Gastrocnemius medialis (tissue), 4 donors: ENCODE results near the gene PPIB. TPM values are rescaled to one million over a fixed set of nuclear protein-coding genes. Genes with fewer than 3 reads are reported as not detected.

Experiments used
- ATAC-seq, 2 donors: fragments of 150-250 bp; one replicate each; pipeline ENCODE4 v1.9.1; 2016
- DNase-seq, 2 donors: peaks; one replicate each; pipeline ENCODE4 v3.0.0-alpha.2; 2019
- H3K27ac ChIP-seq, 4 donors: fragments of 200-600 bp; sonication (generic); 1 replicate in 1 of 4; 2 replicates in 3 of 4; pipeline ENCODE4 v1.5.1; 2016 to 2018; ENCODE audit warnings: mild to moderate bottlenecking in 2 of 4, moderate library complexity in 1 of 4
- H3K27me3 ChIP-seq, 3 donors: fragments of 200-600 bp; sonication (generic) in 2 of 3; 1 replicate in 1 of 3; 2 replicates in 2 of 3; pipeline versions ENCODE4 v1.5.1 to v1.6.0; 2016 to 2019; ENCODE audit warnings: mild to moderate bottlenecking in 1 of 3, moderate library complexity in 1 of 3
- H3K36me3 ChIP-seq, 2 donors: fragments of 200-600 bp; sonication (generic) in 1 of 2; one replicate each; pipeline ENCODE4 v1.5.1; 2017 to 2018
- H3K4me1 ChIP-seq, 2 donors: fragments of 200-600 bp; sonication (generic) in 1 of 2; one replicate each; pipeline ENCODE4 v1.5.1; 2016 to 2017; ENCODE audit warnings: mild to moderate bottlenecking in 2 of 2
- H3K4me3 ChIP-seq, 4 donors: fragments of 200-600 bp; sonication (generic) in 3 of 4; 1 replicate in 1 of 4; 2 replicates in 3 of 4; pipeline ENCODE4 v1.5.1; 2016 to 2019; ENCODE audit warnings: mild to moderate bottlenecking in 2 of 4
- H3K9me3 ChIP-seq, 3 donors: fragments of 200-600 bp; sonication (generic) in 2 of 3; 1 replicate in 1 of 3; 2 replicates in 2 of 3; pipeline ENCODE4 v1.5.1; 2016 to 2019
- CTCF ChIP-seq, 5 experiments: fragments of 450-650 bp in 3 of 5; fragments of 200-600 bp in 2 of 5; sonication (generic) in 2 of 5; IDR thresholded peaks in 4 of 5; conservative IDR thresholded peaks in 1 of 5; 1 replicate in 4 of 5; 2 replicates in 1 of 5; pipeline ENCODE4 v1.5.1; 2016 to 2019; ENCODE audit warnings: antibody characterized with exemption in 5 of 5, mild to moderate bottlenecking in 3 of 5, moderate library complexity in 3 of 5
- POLR2A ChIP-seq, 2 donors: fragments of 450-650 bp; IDR thresholded peaks; one replicate each; pipeline ENCODE4 v1.6.1; 2017; ENCODE audit warnings: antibody characterized with exemption in 2 of 2, mild to moderate bottlenecking in 2 of 2, moderate library complexity in 2 of 2
- in situ Hi-C, 4 donors: fragments of 200-750 bp; cut with MboI; loops; one replicate each; pipeline versions ENCODE4 v1.15.0 to v1.8.0; 2017; ENCODE audit warnings: low sequenced_read_pairs in 4 of 4
- intact Hi-C: fragments of 100-400 bp; cut with DNase I; formaldehyde crosslinking; loops from one replicate; pipeline ENCODE4 v1.15.1; 2023; ENCODE audit warnings: low total_unique reads
- total RNA-seq, 4 donors: library from RNA; depleted of rRNA; stranded (reverse); fragments of >200 nt; gene quantifications; one replicate each; pipeline versions ENCODE4 v1.1.0 to v1.2.3, GENCODE V29; 2016

PPIB gene
- total RNA-seq, 4 donors from 2014 or later: 26.8 to 78.5 (median 40.2) TPM

DNA sequence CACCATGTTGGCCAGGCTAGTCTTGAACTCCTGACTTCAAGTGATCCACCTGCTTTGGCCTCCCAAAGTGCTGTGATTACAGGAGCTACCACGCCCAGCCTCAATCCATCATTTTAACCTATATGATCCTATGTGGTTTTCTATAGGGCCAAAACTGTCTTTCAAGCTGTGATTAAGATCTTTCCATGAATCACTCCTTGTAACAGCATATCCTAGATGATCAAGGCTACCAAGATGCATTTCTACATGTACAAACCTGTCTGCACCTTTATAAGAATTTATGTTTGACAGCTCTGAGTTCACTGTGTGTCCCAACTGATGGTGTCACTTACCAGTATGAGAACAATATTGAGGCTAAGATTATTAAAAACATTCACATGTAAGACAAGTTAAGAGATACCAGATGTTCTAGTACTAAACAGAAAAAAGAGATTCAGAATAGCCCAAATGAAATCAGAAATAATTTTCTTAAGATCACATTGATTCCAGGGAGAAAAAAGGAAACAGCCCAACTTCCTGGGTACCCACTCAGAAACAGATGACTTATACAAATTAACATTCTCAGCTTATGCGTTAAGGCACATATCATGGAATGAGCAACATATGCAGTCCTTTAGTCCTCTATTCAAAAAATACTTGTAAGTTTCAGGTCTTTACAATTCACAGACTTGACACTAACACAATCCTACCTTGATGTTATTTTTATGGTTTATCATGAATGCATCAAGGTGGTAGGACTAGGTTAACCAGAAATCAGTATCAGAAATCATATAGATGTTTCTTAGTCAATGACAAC is 24.8 kb upstream of the PPIB start:
- in situ Hi-C loops: no loop called here
- no peaks in the 10 kb centered on the region for H3K4me1 ChIP-seq

DNA sequence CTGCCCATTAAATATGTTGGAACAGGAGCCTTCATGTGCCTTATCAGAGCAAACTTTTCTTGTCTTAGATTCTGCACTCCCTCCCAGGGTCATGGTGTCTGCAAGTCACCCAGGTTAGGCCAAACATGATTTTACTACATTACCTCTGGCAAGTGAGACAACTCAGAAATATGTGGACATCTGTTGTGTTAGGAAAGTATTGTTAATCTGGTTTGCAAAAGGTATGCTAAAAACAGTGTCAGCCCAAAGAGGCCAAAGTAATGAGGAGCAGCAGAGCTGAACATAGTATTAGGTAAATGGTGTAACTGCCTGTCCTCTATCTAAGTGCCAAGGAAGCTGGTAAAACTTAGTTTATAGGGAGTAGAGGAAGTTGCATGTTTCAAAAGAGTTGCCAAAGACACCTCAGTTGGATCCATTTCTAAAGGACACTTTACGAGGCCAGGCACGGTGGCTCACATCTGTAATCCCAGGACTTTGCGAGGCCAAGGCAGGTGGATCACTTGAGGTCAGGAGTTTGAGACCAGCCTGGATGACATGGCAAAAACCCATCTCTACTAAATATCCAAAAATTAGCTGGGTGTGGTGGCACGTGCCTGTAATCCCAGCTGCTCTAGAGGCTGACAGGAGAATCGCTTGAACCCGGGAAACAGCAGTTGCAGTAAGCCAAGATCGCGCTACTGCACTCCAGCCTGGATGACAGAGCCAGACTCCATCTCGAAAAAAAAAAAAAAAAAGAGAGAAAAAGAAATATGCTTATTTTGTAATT is 22.5 kb upstream of the PPIB start:
- Histone ChIP-seq H3K27ac (no peak overlapping the region), H3K4me3 (no peak overlapping the region), H3K36me3 (peaks cover 0 to 4% of the 10 kb centered on the region in 2 donors), H3K27me3 (no peaks in the 10 kb centered on the region), H3K4me1 (no peaks in the 10 kb centered on the region), H3K9me3 (no peaks in the 10 kb centered on the region)
- intact Hi-C loops (no loop called here), in situ Hi-C loops (no loop called here)
- DNase-seq (no peak), ATAC-seq (no peak)
- TF ChIP-seq POLR2A (IDR thresholded peaks at IDR 0.05): no peak
- TF ChIP-seq CTCF (IDR thresholded peaks at IDR 0.05 in 4 of 5, conservative IDR thresholded peaks at IDR 0.05 in 1 of 5): no peak

More for the DNA sequence above, 24.8 kb upstream of the PPIB start:
- no peak for TF ChIP-seq CTCF (IDR thresholded peaks at IDR 0.05 in 4 of 5, conservative IDR thresholded peaks at IDR 0.05 in 1 of 5)
- no peak for TF ChIP-seq POLR2A (IDR thresholded peaks at IDR 0.05)
- Histone ChIP-seq H3K4me3 (no peak overlapping the region), H3K9me3 (no peaks in the 10 kb centered on the region), H3K27ac (no peak overlapping the region), H3K36me3 (no peaks in the 10 kb centered on the region), H3K27me3 (no peaks in the 10 kb centered on the region)
- intact Hi-C loops: no loop called here
- no peak for DNase-seq
- ATAC-seq: no peak

GRCh38 chr15:64182859-64183370 is 20.1 kb upstream of the PPIB start:
- TF ChIP-seq CTCF (IDR thresholded peaks at IDR 0.05 in 4 of 5, conservative IDR thresholded peaks at IDR 0.05 in 1 of 5) (no peak), POLR2A (IDR thresholded peaks at IDR 0.05) (no peak)
- in situ Hi-C loops (no loop called here), intact Hi-C loops (no loop called here)

GRCh38 chr15:64180235-64180824 is 17.5 kb upstream of the PPIB start:
- H3K27ac ChIP-seq: no peak overlapping the region
- in situ Hi-C loops: no loop called here
- no peak for TF ChIP-seq CTCF (IDR thresholded peaks at IDR 0.05 in 4 of 5, conservative IDR thresholded peaks at IDR 0.05 in 1 of 5)
- TF ChIP-seq POLR2A (IDR thresholded peaks at IDR 0.05): no peak
- H3K9me3 ChIP-seq: no peaks in the 10 kb centered on the region
- no peaks in the 10 kb centered on the region for H3K4me1 ChIP-seq
- no peak overlapping the region for H3K4me3 ChIP-seq
- H3K36me3 ChIP-seq: peaks cover 0 to 21% of the 10 kb centered on the region in 2 donors
- no peaks in the 10 kb centered on the region for H3K27me3 ChIP-seq
- intact Hi-C loops: no loop called here
- no peak for ATAC-seq
- DNase-seq: no peak

More at GRCh38 chr15:64182859-64183370, 20.1 kb upstream of the PPIB start:
- peaks cover 0 to 15% of the 10 kb centered on the region in 2 donors for H3K36me3 ChIP-seq
- no peak for DNase-seq
- no peak overlapping the region for H3K27ac ChIP-seq
- no peaks in the 10 kb centered on the region for H3K27me3 ChIP-seq
- ATAC-seq: no peak
- no peaks in the 10 kb centered on the region for H3K9me3 ChIP-seq
- no peak overlapping the region for H3K4me3 ChIP-seq
- no peaks in the 10 kb centered on the region for H3K4me1 ChIP-seq
